Retinal pigment epithelial cell (primary cell): Measurements from ENCODE around the gene PYGO1.
A peak's percentile ranks its signal among the peaks of the same experiment; 100 is the strongest.
"Not testable (repeated sequence)": the region's sequence is repeated elsewhere in the genome, so short reads cannot be mapped to it uniquely, and the experiment has no call there.

ENCODE experiments used
- DNase-seq: peaks from one replicate; pipeline ENCODE4 v3.0.0-alpha.2; 2010; ENCODE audit warnings: low read depth
- H3K4me3 ChIP-seq: 2 replicates; pipeline ENCODE4 v1.5.1; 2011; ENCODE audit warnings: mild to moderate bottlenecking, low read length, control low read depth, moderate library complexity
- TF ChIP-seq, protein P1 (sequence below): conservative IDR thresholded peaks from 2 replicates; pipeline ENCODE4 v1.5.1; 2011; ENCODE audit warnings: low read depth, low read length, control low read depth, inconsistent platforms

Gene PYGO1

DNA sequence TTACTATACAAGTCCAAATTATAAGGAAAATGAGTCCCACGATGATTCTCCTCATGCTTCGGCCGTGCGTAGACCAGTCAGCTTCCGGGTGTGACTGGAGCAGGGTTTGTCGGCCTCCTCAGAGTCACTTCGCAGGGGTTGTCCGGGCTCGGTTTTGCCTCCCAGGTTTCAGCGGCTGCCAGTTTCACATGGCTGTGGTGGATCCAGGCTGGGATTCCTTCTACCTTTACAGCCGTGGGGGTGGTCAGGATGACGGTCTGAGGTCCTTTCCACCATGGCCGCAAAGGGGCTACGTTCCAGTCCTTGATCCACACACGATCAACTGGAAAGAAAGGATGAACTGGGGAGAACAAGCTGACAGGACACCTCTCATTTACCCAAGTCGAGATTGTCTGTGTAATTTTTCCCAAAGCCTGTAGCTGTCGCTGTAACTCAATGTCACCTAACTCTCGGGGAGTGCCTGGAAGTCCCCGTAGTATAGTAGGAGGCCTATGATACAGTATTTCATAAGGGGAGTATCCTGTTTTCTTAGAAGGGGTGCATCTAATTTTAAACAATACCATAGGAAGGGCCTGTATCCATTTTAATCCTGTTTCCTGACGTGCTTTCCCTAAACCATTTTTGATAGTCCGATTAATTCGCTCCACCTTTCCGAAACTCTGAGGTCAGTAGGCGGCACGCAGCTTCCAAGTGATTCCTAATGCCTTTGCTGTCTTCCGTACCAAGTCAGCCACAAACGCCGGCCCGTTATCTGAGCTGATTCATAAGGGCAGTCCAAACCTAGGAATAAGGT lies 74.3 kb downstream of the PYGO1 start:
- not testable (repeated sequence) for DNase-seq, H3K4me3 ChIP-seq
- TF ChIP-seq, protein P1, sequence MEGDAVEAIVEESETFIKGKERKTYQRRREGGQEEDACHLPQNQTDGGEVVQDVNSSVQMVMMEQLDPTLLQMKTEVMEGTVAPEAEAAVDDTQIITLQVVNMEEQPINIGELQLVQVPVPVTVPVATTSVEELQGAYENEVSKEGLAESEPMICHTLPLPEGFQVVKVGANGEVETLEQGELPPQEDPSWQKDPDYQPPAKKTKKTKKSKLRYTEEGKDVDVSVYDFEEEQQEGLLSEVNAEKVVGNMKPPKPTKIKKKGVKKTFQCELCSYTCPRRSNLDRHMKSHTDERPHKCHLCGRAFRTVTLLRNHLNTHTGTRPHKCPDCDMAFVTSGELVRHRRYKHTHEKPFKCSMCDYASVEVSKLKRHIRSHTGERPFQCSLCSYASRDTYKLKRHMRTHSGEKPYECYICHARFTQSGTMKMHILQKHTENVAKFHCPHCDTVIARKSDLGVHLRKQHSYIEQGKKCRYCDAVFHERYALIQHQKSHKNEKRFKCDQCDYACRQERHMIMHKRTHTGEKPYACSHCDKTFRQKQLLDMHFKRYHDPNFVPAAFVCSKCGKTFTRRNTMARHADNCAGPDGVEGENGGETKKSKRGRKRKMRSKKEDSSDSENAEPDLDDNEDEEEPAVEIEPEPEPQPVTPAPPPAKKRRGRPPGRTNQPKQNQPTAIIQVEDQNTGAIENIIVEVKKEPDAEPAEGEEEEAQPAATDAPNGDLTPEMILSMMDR, result peak; percentile 66

DNA sequence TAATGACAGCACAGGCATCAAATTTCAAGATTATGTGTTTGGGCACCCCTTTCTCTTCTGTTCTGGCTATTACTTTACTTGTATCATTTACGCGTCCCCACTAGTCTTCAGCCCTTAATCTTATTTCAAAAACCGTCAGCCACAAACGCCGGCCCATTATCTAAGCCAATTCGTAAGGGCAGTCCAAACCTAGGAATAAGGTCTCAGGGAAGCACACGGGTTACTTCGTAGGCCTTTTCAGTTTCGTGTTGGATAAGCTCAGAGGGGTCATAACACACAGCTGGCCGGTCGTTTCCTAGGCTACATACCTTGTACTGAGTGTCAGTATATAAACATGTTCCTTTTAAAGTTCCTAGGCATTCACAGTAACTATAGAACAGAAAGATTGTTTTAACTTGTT lies 75.0 kb downstream of the PYGO1 start:
- DNase-seq, result no peak

GRCh38 chr15:55507567-55507966 lies 80.6 kb downstream of the PYGO1 start:
- no peak overlapping the region for H3K4me3 ChIP-seq
- DNase-seq, result no peak
- TF ChIP-seq, protein P1, result no peak

More for the DNA sequence above, 75.0 kb downstream of the PYGO1 start:
- no peak overlapping the region for H3K4me3 ChIP-seq
- TF ChIP-seq, protein P1, result no peak

DNA sequence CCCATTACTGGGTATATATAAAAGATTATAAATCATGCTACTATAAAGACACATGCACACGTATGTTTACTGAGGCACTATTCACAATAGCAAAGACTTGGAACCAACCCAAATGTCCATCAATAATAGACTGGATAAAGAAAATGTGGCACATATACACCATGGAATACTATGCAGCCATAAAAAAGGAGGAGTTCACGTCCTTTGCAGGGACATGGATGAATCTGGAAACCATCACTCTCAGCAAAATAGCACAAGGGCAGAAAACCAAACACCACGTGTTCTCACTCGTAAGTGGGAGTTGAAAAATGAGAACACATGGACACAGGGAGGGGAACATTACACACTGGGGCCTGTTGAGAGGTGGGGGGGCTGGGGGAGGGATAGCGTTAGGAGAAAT lies 82.7 kb downstream of the PYGO1 start:
- not testable (repeated sequence) for DNase-seq, H3K4me3 ChIP-seq

GRCh38 chr15:55499151-55499550 lies 89.0 kb downstream of the PYGO1 start:
- TF ChIP-seq, protein P1, result no peak
- no peak for DNase-seq
- H3K4me3 ChIP-seq, result no peak overlapping the region

DNA sequence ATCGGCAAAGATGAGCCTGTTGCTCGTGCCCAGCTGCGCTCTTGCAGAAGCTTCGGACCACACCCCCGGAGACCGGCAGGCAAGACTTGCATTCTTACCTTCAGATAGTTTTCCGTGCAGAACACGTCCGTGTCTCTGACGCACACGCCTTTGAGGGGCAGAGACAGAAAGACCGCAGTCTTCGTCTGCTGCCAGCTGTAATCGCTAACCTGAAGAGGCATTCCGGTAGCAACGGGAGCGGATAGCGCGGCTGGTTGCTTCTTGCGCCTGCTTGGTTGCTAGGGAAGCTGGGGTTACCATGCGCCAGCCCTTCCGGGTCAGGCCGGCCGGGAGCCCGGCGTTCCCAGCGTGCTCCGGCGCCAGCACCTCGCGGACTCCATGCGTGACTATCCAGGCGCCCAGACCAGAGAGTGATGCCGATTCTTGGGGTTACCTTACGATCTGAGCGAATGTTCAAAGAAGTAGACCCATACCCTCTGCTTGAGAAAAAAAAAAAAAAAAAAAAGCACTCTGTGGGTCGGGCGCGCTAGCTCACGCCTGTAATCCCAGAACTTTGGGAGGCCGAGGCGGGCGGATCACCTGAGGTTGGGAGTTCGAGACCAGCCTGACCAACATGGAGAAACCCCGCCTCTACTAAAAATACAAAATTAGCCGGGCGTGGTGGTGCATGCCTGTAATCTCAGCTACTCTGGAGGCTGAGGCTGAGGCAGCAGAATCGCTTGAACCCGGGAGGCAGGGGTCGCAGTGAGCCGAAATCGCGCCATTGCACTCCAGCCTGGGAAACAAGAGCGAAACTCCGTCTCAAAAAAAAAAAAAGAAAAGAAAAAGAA lies 89.8 kb downstream of the PYGO1 start:
- H3K4me3 ChIP-seq, result peak overlapping the region; percentile 64
- peak; percentile 53 for DNase-seq

GRCh38 chr15:55496716-55497115 lies 91.4 kb downstream of the PYGO1 start:
- TF ChIP-seq, protein P1, result no peak
- H3K4me3 ChIP-seq, result no peak overlapping the region
- DNase-seq, result no peak

- DNase-seq, result no peak
- TF ChIP-seq, protein P1, result no peak
- no peak overlapping the region for H3K4me3 ChIP-seq
Measured at GRCh38 chr15:55494931-55495330, 93.2 kb downstream of the PYGO1 start.

GRCh38 chr15:55488952-55489600 lies 99.1 kb downstream of the PYGO1 start:
- not testable (repeated sequence) for DNase-seq, H3K4me3 ChIP-seq
